ENCODE results near the gene FHL1.

The FHL1 gene

GRCh38 chrX:136251041-136251991 is 104.0 kb downstream of the FHL1 start, which contains the start of gene MAP7D3:
MAP7D3 (minus strand) TSS chrX:136251400; CDS start chrX:136251358, 42 bp downstream.
- DNase-seq (ENCODE audit: low read depth in 2 of 2): peak; percentile 48 to 56

GRCh38 chrX:136255541-136255940 is 108.2 kb downstream of the FHL1 start:
- no peak for DNase-seq (ENCODE audit: low read depth in 2 of 2)

GRCh38 chrX:136256026-136256425 is 108.7 kb downstream of the FHL1 start:
- no peak for DNase-seq (ENCODE audit: low read depth in 2 of 2)

- DNase-seq (ENCODE audit: low read depth in 2 of 2): no peak
These were observed 111.6 kb downstream of the FHL1 start for GRCh38 chrX:136258951-136259350.

GRCh38 chrX:136259543-136259942 is 112.2 kb downstream of the FHL1 start:
- DNase-seq (ENCODE audit: low read depth in 2 of 2): no peak

GRCh38 chrX:136260776-136261175 is 113.4 kb downstream of the FHL1 start:
- no peak for DNase-seq (ENCODE audit: low read depth in 2 of 2)

All from stimulated activated CD8-positive, alpha-beta memory T cell treated with anti-CD3 and anti-CD28 coated beads, Interleukin-15, amount 100 ng/mL, for 48 hours (primary cell).